GM23338 (cell line): ENCODE measurements around the gene TIMM8B. TPM values are rescaled to one million over a fixed set of nuclear protein-coding genes. Genes with fewer than 3 reads are reported as not detected.

Experiments
- ATAC-seq: fragments of 200-7000 bp; cut with Tn5 transposase; 3 replicates; pipeline ENCODE4 v1.9.1; 2020
- DNase-seq: peaks from one replicate; pipeline ENCODE4 v3.0.0-alpha.2; 2015; ENCODE audit warnings: low spot score
- H2AFZ ChIP-seq: fragments of 200-600 bp; sonication (generic); 2 replicates; pipeline ENCODE4 v1.8.0; 2016; ENCODE audit warnings: antibody characterized with exemption, mild to moderate bottlenecking, moderate library complexity
- H3F3A ChIP-seq: fragments of 200-600 bp; sonication (generic); replicated peaks from 2 replicates; pipeline ENCODE4 v1.8.0; 2017; ENCODE audit warnings: antibody characterized with exemption, mixed run types, low read depth
- H3K27ac ChIP-seq: fragments of 200-600 bp; sonication (generic); 2 replicates; pipeline ENCODE4 v1.6.1; 2016; ENCODE audit warnings: low read depth
- H3K27me3 ChIP-seq: fragments of 200-600 bp; sonication (generic); 2 replicates; pipeline ENCODE4 v1.8.0; 2016; ENCODE audit warnings: mild to moderate bottlenecking, mixed run types, moderate library complexity; ENCODE audit not compliant: insufficient read depth
- H3K36me3 ChIP-seq: fragments of 200-600 bp; sonication (generic); 2 replicates; pipeline ENCODE4 v1.8.0; 2016; ENCODE audit warnings: mild to moderate bottlenecking; ENCODE audit not compliant: insufficient read depth
- H3K4me1 ChIP-seq: fragments of 200-600 bp; sonication (generic); 2 replicates; pipeline ENCODE4 v1.8.0; 2016; ENCODE audit warnings: mild to moderate bottlenecking, moderate library complexity; ENCODE audit not compliant: insufficient read depth
- H3K4me2 ChIP-seq: fragments of 200-600 bp; sonication (generic); 2 replicates; pipeline ENCODE4 v1.7.1; 2017; ENCODE audit warnings: mixed run types
- H3K4me3 ChIP-seq: fragments of 200-600 bp; sonication (generic); 2 replicates; pipeline ENCODE4 v1.6.1; 2016; ENCODE audit warnings: mixed run types
- H3K79me2 ChIP-seq: fragments of 200-600 bp; sonication (generic); replicated peaks from 2 replicates; pipeline ENCODE4 v1.8.0; 2017; ENCODE audit warnings: mild to moderate bottlenecking; ENCODE audit not compliant: insufficient read depth
- H3K9me2 ChIP-seq: fragments of 200-600 bp; sonication (generic); 2 replicates; pipeline ENCODE4 v1.8.0; 2017; ENCODE audit not compliant: insufficient read depth
- H4K20me1 ChIP-seq: fragments of 200-600 bp; sonication (generic); replicated peaks from 2 replicates; pipeline ENCODE4 v1.8.0; 2017; ENCODE audit warnings: mild to moderate bottlenecking; ENCODE audit not compliant: insufficient read depth
- H3K27ac Mint-ChIP-seq: 2 replicates; pipeline ENCODE4 v1.8.0; 2020; ENCODE audit warnings: inconsistent platforms, mild to moderate bottlenecking, moderate library complexity, mixed read lengths
- H3K27me3 Mint-ChIP-seq: 3 replicates; pipeline ENCODE4 v1.8.0; 2022; ENCODE audit warnings: low read depth, mild to moderate bottlenecking, moderate library complexity, mixed read lengths, inconsistent platforms; ENCODE audit not compliant: insufficient read depth, poor library complexity
- H3K36me3 Mint-ChIP-seq: 3 replicates; pipeline ENCODE4 v1.8.0; 2021; ENCODE audit warnings: low read depth, mild to moderate bottlenecking, inconsistent platforms, moderate library complexity, mixed read lengths
- H3K4me1 Mint-ChIP-seq: 3 replicates; pipeline ENCODE4 v1.8.0; 2020; ENCODE audit warnings: mild to moderate bottlenecking, inconsistent platforms, mixed read lengths
- H3K4me3 Mint-ChIP-seq: 3 replicates; pipeline ENCODE4 v1.8.0; 2021; ENCODE audit warnings: moderate library complexity, mild to moderate bottlenecking, inconsistent platforms, mixed read lengths
- H3K9me3 Mint-ChIP-seq: 3 replicates; pipeline ENCODE4 v1.8.0; 2020; ENCODE audit warnings: moderate library complexity, mild to moderate bottlenecking, inconsistent platforms, mixed read lengths
- CREB1 ChIP-seq: fragments of 250-450 bp; sonication (Bioruptor Pico); IDR thresholded peaks from 2 replicates; pipeline ENCODE4 v1.5.0; 2020; ENCODE audit warnings: low read depth, mild to moderate bottlenecking, moderate library complexity
- EZH2 ChIP-seq: fragments of 200-600 bp; sonication (generic); IDR thresholded peaks from one replicate; pipeline ENCODE4 v1.8.0; 2017; ENCODE audit warnings: antibody characterized with exemption, mild to moderate bottlenecking, low read depth; ENCODE audit not compliant: unreplicated experiment
- EZH2phosphoT487 ChIP-seq: fragments of 200-600 bp; sonication (generic); IDR thresholded peaks from one replicate; pipeline ENCODE4 v1.8.1; 2018; ENCODE audit warnings: antibody characterized with exemption; ENCODE audit not compliant: unreplicated experiment
- JUNB ChIP-seq: IDR thresholded peaks from one replicate; pipeline ENCODE4 v1.6.1; 2016; ENCODE audit warnings: antibody characterized with exemption; ENCODE audit not compliant: unreplicated experiment
- NANOG ChIP-seq: IDR thresholded peaks from 2 replicates; pipeline ENCODE4 v1.6.1; 2016; ENCODE audit warnings: antibody characterized with exemption, borderline replicate concordance
- POLR2AphosphoS5 ChIP-seq: IDR thresholded peaks from 2 replicates; pipeline ENCODE4 v1.6.1; 2016; ENCODE audit warnings: antibody characterized with exemption, low read depth
- STAT1 ChIP-seq: IDR thresholded peaks from one replicate; pipeline ENCODE4 v1.6.1; 2016; ENCODE audit warnings: antibody characterized with exemption; ENCODE audit not compliant: unreplicated experiment
- ZNF114 ChIP-seq: fragments of 250-450 bp; sonication (Bioruptor Pico); IDR thresholded peaks from 2 replicates; pipeline ENCODE4 v1.5.0; 2020; ENCODE audit warnings: mild to moderate bottlenecking, moderate library complexity
- ZNF331 ChIP-seq: fragments of 250-450 bp; sonication (Bioruptor Pico); IDR thresholded peaks from 2 replicates; pipeline ENCODE4 v1.5.0; 2020; ENCODE audit warnings: low read depth, mild to moderate bottlenecking, moderate library complexity
- polyA plus RNA-seq: library from polyadenylated mRNA; unstranded; fragments of >200 nt; fragmentation: Nextera tagmentation; extraction: Ambion mirVana; gene quantifications from 2 replicates; pipeline ENCODE4 v1.2.1, GENCODE V29; 2016
- total RNA-seq: library from RNA; depleted of rRNA; stranded (reverse); fragments of >200 nt; shearing (Covaris generic); gene quantifications from 2 replicates; pipeline ENCODE4 v1.2.3, GENCODE V29; 2014
- TF ChIP-seq, protein P1 (sequence below): IDR thresholded peaks from one replicate; pipeline ENCODE4 v1.6.1; 2018; ENCODE audit warnings: antibody characterized with exemption; ENCODE audit not compliant: unreplicated experiment
- TF ChIP-seq, protein P2 (sequence below): IDR thresholded peaks from 2 replicates; pipeline ENCODE4 v1.6.1; 2016; ENCODE audit warnings: antibody characterized with exemption
- TF ChIP-seq, protein P3 (sequence below), 2 experiments: fragments of 200-600 bp in 1 of 2; sonication (generic) in 1 of 2; conservative IDR thresholded peaks; 2 replicates each; pipeline versions ENCODE4 v1.5.1 to v1.6.1; 2016 to 2017; ENCODE audit warnings: antibody characterized with exemption in 2 of 2, low read depth in 2 of 2, mild to moderate bottlenecking in 2 of 2, moderate library complexity in 1 of 2

Gene TIMM8B
- total and polyA plus RNA-seq, 2 experiments from 2014 or later: 52.4 to 251 TPM

DNA sequence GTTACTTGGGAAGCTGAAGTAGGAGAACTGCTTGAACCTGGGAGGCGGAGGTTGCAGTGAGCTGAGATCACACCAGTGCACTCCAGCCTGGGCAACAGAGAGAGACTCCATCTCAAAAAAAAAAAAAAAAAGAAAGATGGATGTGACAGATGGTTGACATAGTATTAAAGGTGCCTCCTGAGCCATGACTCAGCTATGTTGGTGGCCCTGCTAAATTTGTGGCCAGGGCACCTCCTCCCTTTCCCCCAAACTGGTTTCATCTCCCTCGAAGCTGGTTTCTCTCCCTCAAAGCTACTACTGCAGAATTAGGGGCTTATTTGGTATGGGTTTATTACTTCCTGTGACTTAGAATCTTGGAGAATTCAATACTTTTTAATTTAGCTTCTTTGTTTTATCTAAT lies 31.6 kb upstream of the TIMM8B start:
- H3K36me3 Mint-ChIP-seq: no peaks in the 10 kb centered on the region
- H3K4me3 Mint-ChIP-seq: no peak overlapping the region
- DNase-seq (no peak), ATAC-seq (no peak)
- Histone ChIP-seq H3K4me1 (no peaks in the 10 kb centered on the region), H3K9me2 (no peaks in the 10 kb centered on the region), H3F3A (no peaks in the 10 kb centered on the region), H3K27ac (no peak overlapping the region), H4K20me1 (no peaks in the 10 kb centered on the region), H3K27me3 (no peaks in the 10 kb centered on the region), H3K79me2 (no peaks in the 10 kb centered on the region), H3K4me2 (no peak overlapping the region), H3K36me3 (no peaks in the 10 kb centered on the region), H3K4me3 (no peak overlapping the region), H2AFZ (no peak overlapping the region)
- no peak for TF ChIP-seq ZNF114
- no peak for TF ChIP-seq CREB1 (CRISPR knock-in tag)
- TF ChIP-seq EZH2phosphoT487: no peak
- TF ChIP-seq POLR2AphosphoS5: no peak
- no peak for TF ChIP-seq ZNF331
- no peak for TF ChIP-seq STAT1
- TF ChIP-seq EZH2: no peak
- TF ChIP-seq, protein P1, sequence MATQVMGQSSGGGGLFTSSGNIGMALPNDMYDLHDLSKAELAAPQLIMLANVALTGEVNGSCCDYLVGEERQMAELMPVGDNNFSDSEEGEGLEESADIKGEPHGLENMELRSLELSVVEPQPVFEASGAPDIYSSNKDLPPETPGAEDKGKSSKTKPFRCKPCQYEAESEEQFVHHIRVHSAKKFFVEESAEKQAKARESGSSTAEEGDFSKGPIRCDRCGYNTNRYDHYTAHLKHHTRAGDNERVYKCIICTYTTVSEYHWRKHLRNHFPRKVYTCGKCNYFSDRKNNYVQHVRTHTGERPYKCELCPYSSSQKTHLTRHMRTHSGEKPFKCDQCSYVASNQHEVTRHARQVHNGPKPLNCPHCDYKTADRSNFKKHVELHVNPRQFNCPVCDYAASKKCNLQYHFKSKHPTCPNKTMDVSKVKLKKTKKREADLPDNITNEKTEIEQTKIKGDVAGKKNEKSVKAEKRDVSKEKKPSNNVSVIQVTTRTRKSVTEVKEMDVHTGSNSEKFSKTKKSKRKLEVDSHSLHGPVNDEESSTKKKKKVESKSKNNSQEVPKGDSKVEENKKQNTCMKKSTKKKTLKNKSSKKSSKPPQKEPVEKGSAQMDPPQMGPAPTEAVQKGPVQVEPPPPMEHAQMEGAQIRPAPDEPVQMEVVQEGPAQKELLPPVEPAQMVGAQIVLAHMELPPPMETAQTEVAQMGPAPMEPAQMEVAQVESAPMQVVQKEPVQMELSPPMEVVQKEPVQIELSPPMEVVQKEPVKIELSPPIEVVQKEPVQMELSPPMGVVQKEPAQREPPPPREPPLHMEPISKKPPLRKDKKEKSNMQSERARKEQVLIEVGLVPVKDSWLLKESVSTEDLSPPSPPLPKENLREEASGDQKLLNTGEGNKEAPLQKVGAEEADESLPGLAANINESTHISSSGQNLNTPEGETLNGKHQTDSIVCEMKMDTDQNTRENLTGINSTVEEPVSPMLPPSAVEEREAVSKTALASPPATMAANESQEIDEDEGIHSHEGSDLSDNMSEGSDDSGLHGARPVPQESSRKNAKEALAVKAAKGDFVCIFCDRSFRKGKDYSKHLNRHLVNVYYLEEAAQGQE: no peak
- no peak for TF ChIP-seq NANOG
- TF ChIP-seq, protein P2, sequence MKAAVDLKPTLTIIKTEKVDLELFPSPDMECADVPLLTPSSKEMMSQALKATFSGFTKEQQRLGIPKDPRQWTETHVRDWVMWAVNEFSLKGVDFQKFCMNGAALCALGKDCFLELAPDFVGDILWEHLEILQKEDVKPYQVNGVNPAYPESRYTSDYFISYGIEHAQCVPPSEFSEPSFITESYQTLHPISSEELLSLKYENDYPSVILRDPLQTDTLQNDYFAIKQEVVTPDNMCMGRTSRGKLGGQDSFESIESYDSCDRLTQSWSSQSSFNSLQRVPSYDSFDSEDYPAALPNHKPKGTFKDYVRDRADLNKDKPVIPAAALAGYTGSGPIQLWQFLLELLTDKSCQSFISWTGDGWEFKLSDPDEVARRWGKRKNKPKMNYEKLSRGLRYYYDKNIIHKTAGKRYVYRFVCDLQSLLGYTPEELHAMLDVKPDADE: no peak
- peaks cover 3% of the 10 kb centered on the region; the same call in 1 of the 3 replicates for H3K9me3 Mint-ChIP-seq
- H3K27me3 Mint-ChIP-seq: peaks cover 5% of the 10 kb centered on the region
- H3K27ac Mint-ChIP-seq: no peak overlapping the region
- no peaks in the 10 kb centered on the region for H3K4me1 Mint-ChIP-seq

DNA sequence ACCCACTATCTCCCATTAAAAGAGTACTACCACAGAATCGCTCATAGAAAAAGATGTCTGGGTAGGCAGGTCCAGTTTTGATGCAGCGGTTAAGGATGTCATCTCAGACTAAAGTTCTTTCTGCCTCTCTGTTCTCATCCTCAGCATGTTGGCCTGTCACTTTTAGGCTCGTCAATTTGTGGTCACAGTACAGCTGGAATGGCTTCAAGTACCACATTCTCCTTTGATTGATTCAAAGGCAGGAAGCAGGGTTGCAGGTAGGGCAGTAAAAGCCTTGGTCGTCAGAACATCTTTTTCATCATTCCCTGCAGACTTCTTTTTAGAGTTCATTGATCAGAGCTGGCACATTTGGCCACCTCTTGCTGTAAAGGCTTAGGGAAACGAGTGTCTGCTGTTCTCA lies 28.8 kb upstream of the TIMM8B start:
- Histone ChIP-seq H3K9me2 (no peaks in the 10 kb centered on the region), H3K36me3 (no peaks in the 10 kb centered on the region), H3F3A (no peaks in the 10 kb centered on the region), H3K27me3 (no peaks in the 10 kb centered on the region), H3K4me1 (no peaks in the 10 kb centered on the region), H3K4me3 (no peak overlapping the region), H3K79me2 (no peaks in the 10 kb centered on the region), H2AFZ (no peak overlapping the region), H3K4me2 (no peak overlapping the region), H3K27ac (no peak overlapping the region), H4K20me1 (no peaks in the 10 kb centered on the region)
- ATAC-seq: no peak
- Mint-ChIP-seq H3K4me1 (no peaks in the 10 kb centered on the region), H3K36me3 (no peaks in the 10 kb centered on the region), H3K27ac (no peak overlapping the region), H3K4me3 (no peak overlapping the region), H3K27me3 (peaks cover 3% of the 10 kb centered on the region), H3K9me3 (no peaks in the 10 kb centered on the region; the same call in 2 of the 3 replicates)
- DNase-seq: no peak
- no peak for TF ChIP-seq POLR2AphosphoS5
- no peak for TF ChIP-seq EZH2phosphoT487
- no peak for TF ChIP-seq ZNF331
- TF ChIP-seq JUNB: no peak
- no peak for TF ChIP-seq EZH2
- TF ChIP-seq, protein P1: no peak
- TF ChIP-seq ZNF114: no peak
- TF ChIP-seq, protein P3, sequence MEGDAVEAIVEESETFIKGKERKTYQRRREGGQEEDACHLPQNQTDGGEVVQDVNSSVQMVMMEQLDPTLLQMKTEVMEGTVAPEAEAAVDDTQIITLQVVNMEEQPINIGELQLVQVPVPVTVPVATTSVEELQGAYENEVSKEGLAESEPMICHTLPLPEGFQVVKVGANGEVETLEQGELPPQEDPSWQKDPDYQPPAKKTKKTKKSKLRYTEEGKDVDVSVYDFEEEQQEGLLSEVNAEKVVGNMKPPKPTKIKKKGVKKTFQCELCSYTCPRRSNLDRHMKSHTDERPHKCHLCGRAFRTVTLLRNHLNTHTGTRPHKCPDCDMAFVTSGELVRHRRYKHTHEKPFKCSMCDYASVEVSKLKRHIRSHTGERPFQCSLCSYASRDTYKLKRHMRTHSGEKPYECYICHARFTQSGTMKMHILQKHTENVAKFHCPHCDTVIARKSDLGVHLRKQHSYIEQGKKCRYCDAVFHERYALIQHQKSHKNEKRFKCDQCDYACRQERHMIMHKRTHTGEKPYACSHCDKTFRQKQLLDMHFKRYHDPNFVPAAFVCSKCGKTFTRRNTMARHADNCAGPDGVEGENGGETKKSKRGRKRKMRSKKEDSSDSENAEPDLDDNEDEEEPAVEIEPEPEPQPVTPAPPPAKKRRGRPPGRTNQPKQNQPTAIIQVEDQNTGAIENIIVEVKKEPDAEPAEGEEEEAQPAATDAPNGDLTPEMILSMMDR (conservative IDR thresholded peaks at IDR 0.05; ENCODE audit: low read depth in 2 of 2): no peak
- TF ChIP-seq STAT1: no peak
- no peak for TF ChIP-seq NANOG
